HEK293T (cell line): ENCODE data around the gene BOC.

Source experiments
- BHLHE40 ChIP-seq: fragments of 450-650 bp; IDR thresholded peaks from 2 replicates; pipeline ENCODE4 v1.6.1; 2016; ENCODE audit warnings: mild to moderate bottlenecking, moderate library complexity, borderline replicate concordance
- ELF4 ChIP-seq: fragments of 450-650 bp; IDR thresholded peaks from 2 replicates; pipeline ENCODE4 v1.6.1; 2017; ENCODE audit warnings: antibody characterized with exemption
- FOXK2 ChIP-seq: fragments of 450-650 bp; IDR thresholded peaks from 2 replicates; pipeline ENCODE4 v1.6.1; 2016; ENCODE audit warnings: mild to moderate bottlenecking
- FOXM1 ChIP-seq: fragments of 450-650 bp; IDR thresholded peaks from 2 replicates; pipeline ENCODE4 v1.6.1; 2017; ENCODE audit warnings: mild to moderate bottlenecking, borderline replicate concordance
- L3MBTL2 ChIP-seq: fragments of 450-650 bp; conservative IDR thresholded peaks from 2 replicates; pipeline ENCODE4 v1.6.1; 2016; ENCODE audit warnings: mild to moderate bottlenecking
- LEF1 ChIP-seq: fragments of 450-650 bp; IDR thresholded peaks from 2 replicates; pipeline ENCODE4 v1.6.1; 2017; ENCODE audit warnings: mild to moderate bottlenecking, borderline replicate concordance
- NFRKB ChIP-seq: fragments of 450-650 bp; IDR thresholded peaks from 2 replicates; pipeline ENCODE4 v1.6.1; 2016; ENCODE audit warnings: mild to moderate bottlenecking, moderate library complexity
- SP1 ChIP-seq: fragments of 450-650 bp; IDR thresholded peaks from 2 replicates; pipeline ENCODE4 v1.6.1; 2017
- SUZ12 ChIP-seq: fragments of 450-650 bp; IDR thresholded peaks from 2 replicates; pipeline ENCODE4 v1.6.1; 2016; ENCODE audit warnings: mild to moderate bottlenecking
- TARDBP ChIP-seq: fragments of 450-650 bp; IDR thresholded peaks from 2 replicates; pipeline ENCODE4 v1.6.1; 2016
- TF ChIP-seq, protein P1 (sequence below): fragments of 450-650 bp; IDR thresholded peaks from 2 replicates; pipeline ENCODE4 v1.6.1; 2016

DNA sequence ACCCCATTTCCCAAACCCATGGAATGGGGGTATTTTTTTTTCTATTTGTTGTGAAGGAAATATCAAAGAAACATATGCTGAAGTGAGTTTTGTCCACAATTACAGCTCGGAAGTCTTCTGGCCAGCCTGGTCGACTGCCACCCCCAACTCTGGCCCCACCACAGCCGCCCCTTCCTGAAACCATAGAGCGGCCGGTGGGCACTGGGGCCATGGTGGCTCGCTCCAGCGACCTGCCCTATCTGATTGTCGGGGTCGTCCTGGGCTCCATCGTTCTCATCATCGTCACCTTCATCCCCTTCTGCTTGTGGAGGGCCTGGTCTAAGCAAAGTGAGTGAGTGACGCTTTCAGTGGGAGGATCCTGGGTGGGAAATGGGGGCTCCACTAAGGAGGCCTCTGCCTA is 71.9 kb downstream of the BOC start:
- TF ChIP-seq SP1 (no peak), SUZ12 (no peak), LEF1 (no peak), FOXK2 (no peak), NFRKB (no peak), BHLHE40 (no peak), FOXM1 (no peak), ELF4 (no peak), TARDBP (no peak), L3MBTL2 (no peak)
- TF ChIP-seq, protein P1, sequence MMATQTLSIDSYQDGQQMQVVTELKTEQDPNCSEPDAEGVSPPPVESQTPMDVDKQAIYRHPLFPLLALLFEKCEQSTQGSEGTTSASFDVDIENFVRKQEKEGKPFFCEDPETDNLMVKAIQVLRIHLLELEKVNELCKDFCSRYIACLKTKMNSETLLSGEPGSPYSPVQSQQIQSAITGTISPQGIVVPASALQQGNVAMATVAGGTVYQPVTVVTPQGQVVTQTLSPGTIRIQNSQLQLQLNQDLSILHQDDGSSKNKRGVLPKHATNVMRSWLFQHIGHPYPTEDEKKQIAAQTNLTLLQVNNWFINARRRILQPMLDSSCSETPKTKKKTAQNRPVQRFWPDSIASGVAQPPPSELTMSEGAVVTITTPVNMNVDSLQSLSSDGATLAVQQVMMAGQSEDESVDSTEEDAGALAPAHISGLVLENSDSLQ, result no peak
